B cell (primary cell): ENCODE data around the gene ZSCAN21. TPM values are rescaled to one million over a fixed set of nuclear protein-coding genes. Genes with fewer than 3 reads are reported as not detected.
A peak's percentile ranks its signal among the peaks of the same experiment; 100 is the strongest.

Experiments used
- ATAC-seq: fragments of 200-7000 bp; cut with Tn5 transposase; one replicate; pipeline ENCODE4 v1.10.0; 2021; ENCODE audit warnings: low read depth, mild to moderate bottlenecking, moderate number of reproducible peaks, moderate library complexity
- CTCF ChIA-PET: fragments of 350-600 bp; sonication (Branson Sonifier 250); formaldehyde crosslinking; loops from one replicate; lab custom pipeline; 2021; ENCODE audit warnings: antibody characterized with exemption, inconsistent platforms; lab: Charles Lee
- POLR2A ChIA-PET: fragments of 350-600 bp; sonication (Branson Sonifier 250); formaldehyde crosslinking; loops from one replicate; lab custom pipeline; 2021; ENCODE audit warnings: antibody characterized with exemption; lab: Charles Lee
- DNase-seq: peaks from one replicate; pipeline ENCODE4 v3.0.0; 2013
- H2AFZ ChIP-seq: 2 replicates; pipeline ENCODE4 v1.6.1; 2012; ENCODE audit warnings: mild to moderate bottlenecking, low read depth, low read length; ENCODE audit not compliant: insufficient read depth, poor library complexity, severe bottlenecking
- H3K27ac ChIP-seq, 2 donors: 1 replicate in 1 of 2; 2 replicates in 1 of 2; pipeline ENCODE4 v1.5.1; 2012 to 2013; ENCODE audit warnings: low read length in 2 of 2, mild to moderate bottlenecking in 2 of 2, moderate library complexity in 1 of 2
- H3K27me3 ChIP-seq, 4 experiments: fragments of 200-600 bp in 1 of 4; sonication (generic) in 1 of 4; replicated peaks in 1 of 4; 1 replicate in 2 of 4; 2 replicates in 2 of 4; pipeline versions ENCODE4 v1.6.1 to v1.7.0; 2013 to 2016; ENCODE audit warnings: low read length in 3 of 4, mild to moderate bottlenecking in 2 of 4, mixed read lengths in 1 of 4, moderate library complexity in 1 of 4; ENCODE audit not compliant: insufficient read depth in 4 of 4, control insufficient read depth in 3 of 4; ENCODE audit errors: control extremely low read depth in 1 of 4
- H3K36me3 ChIP-seq, 2 experiments: replicated peaks in 1 of 2; 1 replicate in 1 of 2; 2 replicates in 1 of 2; pipeline versions ENCODE4 v1.6.1 to v1.7.1; 2013; ENCODE audit warnings: low read length in 1 of 2; ENCODE audit not compliant: insufficient read depth in 2 of 2, control insufficient read depth in 1 of 2; ENCODE audit errors: control extremely low read depth in 1 of 2, extremely low read depth in 1 of 2
- H3K4me1 ChIP-seq, 2 donors: fragments of 200-600 bp in 1 of 2; sonication (generic) in 1 of 2; 1 replicate in 1 of 2; 2 replicates in 1 of 2; pipeline versions ENCODE4 v1.5.1 to v1.6.1; 2013 to 2017; ENCODE audit warnings: low read length in 2 of 2; ENCODE audit not compliant: control insufficient read depth in 2 of 2, insufficient read depth in 2 of 2
- H3K4me2 ChIP-seq: replicated peaks from 2 replicates; pipeline ENCODE3; 2012; ENCODE audit warnings: mild to moderate bottlenecking, low read depth, low read length; ENCODE audit not compliant: poor library complexity, severe bottlenecking
- H3K4me3 ChIP-seq, 5 experiments: fragments of 200-600 bp in 1 of 5; sonication (generic) in 1 of 5; 1 replicate in 3 of 5; 2 replicates in 2 of 5; pipeline versions ENCODE4 v1.5.1 to v1.7.0; 2011 to 2016; ENCODE audit warnings: low read length in 4 of 5, mild to moderate bottlenecking in 4 of 5, low read depth in 2 of 5, control low read depth in 1 of 5, moderate library complexity in 1 of 5; ENCODE audit not compliant: insufficient read depth in 1 of 5; ENCODE audit errors: control extremely low read depth in 1 of 5, extremely low read depth in 1 of 5
- H3K79me2 ChIP-seq: fragments of 200-600 bp; sonication (generic); one replicate; pipeline ENCODE4 v1.6.0; 2016; ENCODE audit warnings: low read length; ENCODE audit not compliant: control insufficient read depth, insufficient read depth
- H3K9ac ChIP-seq: fragments of 200-600 bp; sonication (generic); 2 replicates; pipeline ENCODE4 v1.6.1; 2017; ENCODE audit warnings: mild to moderate bottlenecking, low read length, moderate library complexity
- H3K9me3 ChIP-seq, 3 donors: one replicate each; pipeline versions ENCODE4 v1.6.1 to v1.7.1; 2013; ENCODE audit warnings: low read length in 2 of 3; ENCODE audit not compliant: control insufficient read depth in 2 of 3, insufficient read depth in 1 of 3; ENCODE audit errors: control extremely low read depth in 1 of 3
- H4K20me1 ChIP-seq: 2 replicates; pipeline ENCODE4 v1.6.0; 2012; ENCODE audit warnings: mild to moderate bottlenecking, low read length; ENCODE audit not compliant: insufficient read depth, control insufficient read depth, poor library complexity, severe bottlenecking
- H3K27ac Mint-ChIP-seq: one replicate; pipeline ENCODE4 v1.8.0; 2021; ENCODE audit warnings: mixed read lengths
- H3K27me3 Mint-ChIP-seq: one replicate; pipeline ENCODE4 v1.8.0; 2021; ENCODE audit warnings: mixed read lengths
- H3K4me1 Mint-ChIP-seq: one replicate; pipeline ENCODE4 v1.8.0; 2021; ENCODE audit warnings: mixed read lengths
- H3K4me3 Mint-ChIP-seq: one replicate; pipeline ENCODE4 v1.8.0; 2021; ENCODE audit warnings: mixed read lengths
- H3K9me3 Mint-ChIP-seq: one replicate; pipeline ENCODE4 v1.8.0; 2022; ENCODE audit warnings: mixed read lengths; ENCODE audit not compliant: insufficient read depth
- CTCF ChIP-seq: fragments of 200-600 bp; IDR thresholded peaks from one replicate; pipeline ENCODE4 v1.8.0; 2022; ENCODE audit warnings: antibody characterized with exemption, mild to moderate bottlenecking
- EZH2 ChIP-seq: IDR thresholded peaks from 2 replicates; pipeline ENCODE4 v1.6.1; 2012; ENCODE audit warnings: borderline replicate concordance, low read depth, mild to moderate bottlenecking, moderate library complexity, low read length; ENCODE audit not compliant: insufficient read depth, poor library complexity, severe bottlenecking
- WGBS: methylation state at CpG from one replicate; pipeline ENCODE4 v1.1.5; 2013; ENCODE audit warnings: missing lambda C conversion rate; ENCODE audit not compliant: insufficient coverage; 5-methylcytosine and 5-hydroxymethylcytosine counted together
- intact Hi-C: fragments of 100-400 bp; cut with micrococcal nuclease; formaldehyde crosslinking; loops from one replicate; pipeline ENCODE4 v1.10.0; 2022
- polyA minus RNA-seq: library from RNA; depleted of rRNA, polyadenylated mRNA; stranded (reverse); fragments of >200 nt; gene quantifications from 2 replicates; pipeline ENCODE4 v1.2.3, GENCODE V29; 2012
- polyA plus RNA-seq: library from polyadenylated mRNA; depleted of rRNA; stranded (reverse); fragments of >200 nt; gene quantifications from 2 replicates; pipeline ENCODE4 v1.2.3, GENCODE V29; 2012
- total RNA-seq, 2 donors: library from RNA; stranded (reverse); fragments of 120-200 nt in 1 of 2; gene quantifications; 1 replicate in 1 of 2; 2 replicates in 1 of 2; pipeline versions ENCODE4 v1.2.3 to v1.2.4, GENCODE V29; 2013 to 2022

Gene ZSCAN21
- total RNA-seq: 12.9 and 13.2 TPM in 2 replicates
- total RNA-seq (2013): 9.3 TPM
- polyA plus RNA-seq: 6.7 and 8.3 TPM in 2 replicates
- polyA minus RNA-seq: 6.3 and 8.1 TPM in 2 replicates

- Histone ChIP-seq H3K79me2 (peaks cover 15% of the 10 kb centered on the region), H3K27me3 (no peaks in the 10 kb centered on the region), H3K4me2 (peak within 1 kb of the TSS; percentile 92), H3K9me3 (no peaks in the 10 kb centered on the region), H3K36me3 (no peaks in the 10 kb centered on the region), H3K4me3 (peak within 1 kb of the TSS; percentile 69 to 97 (median 92)), H2AFZ (peak within 1 kb of the TSS; percentile 100), H3K27ac (peak within 1 kb of the TSS; percentile 89 to 95), H4K20me1 (no peaks in the 10 kb centered on the region), H3K9ac (peak within 1 kb of the TSS; percentile 97), H3K4me1 (peaks cover 6 to 17% of the 10 kb centered on the region in 2 donors)
- H3K27me3 Mint-ChIP-seq: no peaks in the 10 kb centered on the region
- H3K4me3 Mint-ChIP-seq: peak within 1 kb of the TSS; percentile 97
- H3K9me3 Mint-ChIP-seq: no peaks in the 10 kb centered on the region
- TF ChIP-seq CTCF (no peak), EZH2 (no peak)
- intact Hi-C loops: loop anchor here (1.0 to 2.0 kb wide), 5 partner anchors 32 to 131 kb away; partner anchors contain the start of genes TRIM4, ZKSCAN1 and ZNF3
- CTCF ChIA-PET: interaction anchor here (0.6 to 1.2 kb wide), 5 partner anchors 27 to 656 kb away, joined by 3 read pairs; no protein-coding TSS in a partner anchor
- 1% methylated on average over 45 of the region's 47 CpGs for WGBS
- H3K27ac Mint-ChIP-seq: peak within 1 kb of the TSS; percentile 97
- DNase-seq (peak; percentile 91), ATAC-seq (peak; percentile 90)
- POLR2A ChIA-PET: interaction anchor here (0.5 to 1.5 kb wide), 7 partner anchors 32 to 428 kb away, joined by 3 to 11 read pairs (median 5); partner anchors contain the start of genes COPS6, TRIM4, ZKSCAN1 and ZNF3
- H3K4me1 Mint-ChIP-seq: peaks cover 20% of the 10 kb centered on the region
Observed at GRCh38 chr7:100049441-100050291, at the start of gene ZSCAN21. TSS of gene ZSCAN21 (plus strand) at chr7:100049774. CDS start at chr7:100057007, 7,233 bp downstream.
